HG03442 (cell line): ENCODE results near the gene ZGRF1.
"Not testable (repeated sequence)": the region's sequence is repeated elsewhere in the genome, so short reads cannot be mapped to it uniquely, and the experiment has no call there.

Experiments used
- ATAC-seq: cut with Tn5 transposase; IDR thresholded peaks from one replicate; pipeline ENCODE4 v1.9.1; 2021; ENCODE audit warnings: mild to moderate bottlenecking, moderate library complexity; ENCODE audit not compliant: unreplicated experiment

ZGRF1 gene

GRCh38 chr4:112559053-112559452 lies 77.7 kb downstream of the ZGRF1 start:
- no peak for ATAC-seq

GRCh38 chr4:112557676-112558411 lies 78.9 kb downstream of the ZGRF1 start:
- no peak for ATAC-seq

- ATAC-seq = not testable (repeated sequence)
These were observed 82.4 kb downstream of the ZGRF1 start for GRCh38 chr4:112554271-112554670.

GRCh38 chr4:112552668-112553067 lies 84.0 kb downstream of the ZGRF1 start:
- ATAC-seq = no peak

GRCh38 chr4:112550728-112551127 lies 86.0 kb downstream of the ZGRF1 start:
- ATAC-seq = no peak

- ATAC-seq = no peak
These were observed 90.2 kb downstream of the ZGRF1 start for GRCh38 chr4:112546476-112546875.

- no peak for ATAC-seq
These were observed 91.4 kb downstream of the ZGRF1 start for GRCh38 chr4:112545346-112545745.

- ATAC-seq = no peak
These were observed 96.0 kb downstream of the ZGRF1 start for GRCh38 chr4:112540695-112541094.

GRCh38 chr4:112536123-112536522 lies 100.6 kb downstream of the ZGRF1 start:
- no peak for ATAC-seq

- no peak for ATAC-seq
These were observed 104.4 kb downstream of the ZGRF1 start for GRCh38 chr4:112532267-112532666.

GRCh38 chr4:112531146-112531545 lies 105.6 kb downstream of the ZGRF1 start:
- no peak for ATAC-seq

- no peak for ATAC-seq
These were observed 110.6 kb downstream of the ZGRF1 start for GRCh38 chr4:112526061-112526460.

- peak; percentile 87 for ATAC-seq
These were observed 112.8 kb downstream of the ZGRF1 start for GRCh38 chr4:112523764-112524505.

- ATAC-seq = peak; percentile 38
These were observed 113.5 kb downstream of the ZGRF1 start for GRCh38 chr4:112523008-112523721.

- ATAC-seq = not testable (repeated sequence)
These were observed 114.3 kb downstream of the ZGRF1 start for GRCh38 chr4:112522431-112522830.

GRCh38 chr4:112521123-112522023 lies 115.3 kb downstream of the ZGRF1 start:
- ATAC-seq = no peak

- ATAC-seq = no peak
These were observed 116.0 kb downstream of the ZGRF1 start for GRCh38 chr4:112520598-112521122.

- ATAC-seq = no peak
These were observed 116.8 kb downstream of the ZGRF1 start for GRCh38 chr4:112519689-112520597.

- no peak for ATAC-seq
These were observed 118.0 kb downstream of the ZGRF1 start for GRCh38 chr4:112518675-112519074.
